ENCODE results near the gene TMEM126A. TPM values are rescaled to one million over a fixed set of nuclear protein-coding genes. Genes with fewer than 3 reads are reported as not detected.
A peak's percentile ranks its signal among the peaks of the same experiment; 100 is the strongest.

Gene TMEM126A
- total RNA-seq, 4 donors from 2014 or later, result 7.9 to 16.3 (median 12.5) TPM

GRCh38 chr11:85628771-85629341, 18.9 kb upstream of the TMEM126A start:
- H3K4me1 ChIP-seq, result peaks cover 0 to 3% of the 10 kb centered on the region in 2 donors
- intact Hi-C loops (cut with DNase I; ENCODE audit: low total_unique reads), result no loop called here
- no peaks in the 10 kb centered on the region for H3K27me3 ChIP-seq
- TF ChIP-seq CTCF (IDR thresholded peaks at IDR 0.05), result no peak
- no peak for TF ChIP-seq POLR2A (IDR thresholded peaks at IDR 0.05)
- H3K36me3 ChIP-seq, result no peaks in the 10 kb centered on the region
- H3K4me3 ChIP-seq, result peak overlapping the region; percentile 69 to 76
- H3K27ac ChIP-seq, result peak overlapping the region; percentile 94 to 98
- H3K9me3 ChIP-seq, result no peaks in the 10 kb centered on the region
- DNase-seq, result no peak

GRCh38 chr11:85634747-85635146, 13.0 kb upstream of the TMEM126A start:
- no peaks in the 10 kb centered on the region for H3K9me3 ChIP-seq
- no peak for DNase-seq
- no peaks in the 10 kb centered on the region for H3K4me1 ChIP-seq
- no peak overlapping the region for H3K4me3 ChIP-seq
- no peak overlapping the region for H3K27ac ChIP-seq
- H3K27me3 ChIP-seq, result no peaks in the 10 kb centered on the region
- intact Hi-C loops (cut with DNase I; ENCODE audit: low total_unique reads), result no loop called here
- no peak for TF ChIP-seq POLR2A (IDR thresholded peaks at IDR 0.05)
- no peak for TF ChIP-seq CTCF (IDR thresholded peaks at IDR 0.05)
- H3K36me3 ChIP-seq, result no peaks in the 10 kb centered on the region

GRCh38 chr11:85643191-85643614, 4.6 kb upstream of the TMEM126A start:
- Histone ChIP-seq H3K9me3 (no peaks in the 10 kb centered on the region), H3K4me3 (no peak overlapping the region), H3K27me3 (no peaks in the 10 kb centered on the region), H3K4me1 (peaks cover 0 to 3% of the 10 kb centered on the region in 2 donors), H3K27ac (no peak overlapping the region), H3K36me3 (no peaks in the 10 kb centered on the region)
- TF ChIP-seq CTCF (IDR thresholded peaks at IDR 0.05) (no peak), POLR2A (IDR thresholded peaks at IDR 0.05) (no peak)
- intact Hi-C loops (cut with DNase I; ENCODE audit: low total_unique reads), result no loop called here
- no peak for DNase-seq

GRCh38 chr11:85647078-85647477, 689 bp upstream of the TMEM126A start:
- intact Hi-C loops (cut with DNase I; ENCODE audit: low total_unique reads), result no loop called here
- Histone ChIP-seq H3K27ac (peak overlapping the region; percentile 79 to 85), H3K36me3 (no peaks in the 10 kb centered on the region), H3K27me3 (no peaks in the 10 kb centered on the region), H3K4me1 (peaks cover 0 to 3% of the 10 kb centered on the region in 2 donors), H3K9me3 (no peaks in the 10 kb centered on the region), H3K4me3 (peak overlapping the region; percentile 63 to 74)
- no peak for DNase-seq
- no peak for TF ChIP-seq POLR2A (IDR thresholded peaks at IDR 0.05)
- TF ChIP-seq CTCF (IDR thresholded peaks at IDR 0.05), result no peak

GRCh38 chr11:85651118-85651517, 3.4 kb downstream of the TMEM126A start:
- intact Hi-C loops (cut with DNase I; ENCODE audit: low total_unique reads), result no loop called here
- Histone ChIP-seq H3K36me3 (no peaks in the 10 kb centered on the region), H3K4me3 (no peak overlapping the region)

More at GRCh38 chr11:85651118-85651517, 3.4 kb downstream of the TMEM126A start:
- Histone ChIP-seq H3K27me3 (no peaks in the 10 kb centered on the region), H3K27ac (no peak overlapping the region), H3K4me1 (peaks cover 0 to 3% of the 10 kb centered on the region in 2 donors), H3K9me3 (no peaks in the 10 kb centered on the region)
- TF ChIP-seq POLR2A (IDR thresholded peaks at IDR 0.05), result no peak
- DNase-seq, result no peak

Measured in uterus (tissue), 4 donors.